8988T (cell line): ENCODE results near the gene ERBB2.

Experiments
- DNase-seq: peaks from one replicate; pipeline ENCODE4 v3.0.0; 2011

The ERBB2 gene

GRCh38 chr17:39666231-39666600, 33.6 kb upstream of the ERBB2 start:
- no peak for DNase-seq

GRCh38 chr17:39666601-39667261, 33.1 kb upstream of the ERBB2 start:
- no peak for DNase-seq

- no peak for DNase-seq
Measured at GRCh38 chr17:39667262-39667944, 32.5 kb upstream of the ERBB2 start.

DNA sequence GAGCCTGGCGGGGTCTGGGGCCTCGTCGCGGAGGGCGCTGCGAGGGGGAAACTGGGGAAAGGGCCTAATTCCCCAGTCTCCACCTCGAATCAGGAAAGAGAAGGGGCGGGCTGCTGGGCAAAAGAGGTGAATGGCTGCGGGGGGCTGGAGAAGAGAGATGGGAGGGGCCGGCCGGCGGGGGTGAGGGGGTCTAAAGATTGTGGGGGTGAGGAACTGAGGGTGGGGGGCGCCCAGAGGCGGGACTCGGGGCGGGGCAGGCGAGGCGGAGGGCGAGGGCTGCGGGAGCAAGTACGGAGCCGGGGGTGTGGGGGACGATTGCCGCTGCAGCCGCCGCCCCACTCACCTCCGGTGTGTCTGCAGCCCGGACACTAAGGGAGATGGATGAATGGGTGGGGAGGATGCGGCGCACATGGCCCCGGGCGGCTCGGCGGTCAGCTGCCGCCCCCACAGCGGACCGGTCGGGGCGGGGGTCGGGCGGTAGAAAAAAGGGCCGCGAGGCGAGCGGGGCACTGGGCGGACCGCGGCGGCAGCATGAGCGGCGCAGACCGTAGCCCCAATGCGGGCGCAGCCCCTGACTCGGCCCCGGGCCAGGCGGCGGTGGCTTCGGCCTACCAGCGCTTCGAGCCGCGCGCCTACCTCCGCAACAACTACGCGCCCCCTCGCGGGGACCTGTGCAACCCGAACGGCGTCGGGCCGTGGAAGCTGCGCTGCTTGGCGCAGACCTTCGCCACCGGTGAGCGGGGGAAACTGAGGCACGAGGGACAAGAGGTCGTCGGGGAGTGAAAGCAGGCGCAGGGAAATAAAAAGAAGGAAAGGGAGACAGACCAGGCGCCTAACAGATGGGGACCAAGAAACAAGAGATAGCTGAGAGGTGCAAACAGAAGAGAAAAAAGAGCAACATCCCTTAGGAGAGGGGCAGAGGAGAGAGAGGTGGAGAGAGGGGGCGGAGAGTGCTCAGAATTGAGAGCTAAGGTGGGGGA, 31.6 kb upstream of the ERBB2 start, which contains the start of gene PNMT:
Gene PNMT (plus strand): TSS at position 509 of the 980 bp plus-strand sequence. CDS start 23 bp downstream, at position 532.
- DNase-seq = peak; percentile 79

- no peak for DNase-seq
Measured at GRCh38 chr17:39669897-39670735, 29.7 kb upstream of the ERBB2 start.

DNA sequence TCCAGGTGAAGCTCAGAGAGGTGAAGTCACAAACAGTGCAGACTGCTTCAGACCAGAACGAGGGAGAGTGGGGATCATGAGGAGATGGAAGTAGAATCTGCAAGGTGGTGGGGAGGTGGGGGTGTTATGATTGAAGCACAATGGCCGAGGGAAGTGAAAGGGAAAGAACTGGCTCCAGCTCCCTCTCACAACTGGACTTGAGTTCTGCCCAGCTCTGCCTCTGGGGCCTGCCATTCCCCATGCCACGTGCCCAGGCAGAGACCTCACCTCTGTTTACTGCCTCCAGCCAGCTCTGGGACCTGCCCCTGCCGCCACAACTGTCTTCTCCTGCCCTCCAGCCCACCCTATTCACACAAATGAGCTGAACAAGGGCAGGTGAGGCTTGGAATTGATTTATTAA, 29.1 kb upstream of the ERBB2 start:
- no peak for DNase-seq

DNA sequence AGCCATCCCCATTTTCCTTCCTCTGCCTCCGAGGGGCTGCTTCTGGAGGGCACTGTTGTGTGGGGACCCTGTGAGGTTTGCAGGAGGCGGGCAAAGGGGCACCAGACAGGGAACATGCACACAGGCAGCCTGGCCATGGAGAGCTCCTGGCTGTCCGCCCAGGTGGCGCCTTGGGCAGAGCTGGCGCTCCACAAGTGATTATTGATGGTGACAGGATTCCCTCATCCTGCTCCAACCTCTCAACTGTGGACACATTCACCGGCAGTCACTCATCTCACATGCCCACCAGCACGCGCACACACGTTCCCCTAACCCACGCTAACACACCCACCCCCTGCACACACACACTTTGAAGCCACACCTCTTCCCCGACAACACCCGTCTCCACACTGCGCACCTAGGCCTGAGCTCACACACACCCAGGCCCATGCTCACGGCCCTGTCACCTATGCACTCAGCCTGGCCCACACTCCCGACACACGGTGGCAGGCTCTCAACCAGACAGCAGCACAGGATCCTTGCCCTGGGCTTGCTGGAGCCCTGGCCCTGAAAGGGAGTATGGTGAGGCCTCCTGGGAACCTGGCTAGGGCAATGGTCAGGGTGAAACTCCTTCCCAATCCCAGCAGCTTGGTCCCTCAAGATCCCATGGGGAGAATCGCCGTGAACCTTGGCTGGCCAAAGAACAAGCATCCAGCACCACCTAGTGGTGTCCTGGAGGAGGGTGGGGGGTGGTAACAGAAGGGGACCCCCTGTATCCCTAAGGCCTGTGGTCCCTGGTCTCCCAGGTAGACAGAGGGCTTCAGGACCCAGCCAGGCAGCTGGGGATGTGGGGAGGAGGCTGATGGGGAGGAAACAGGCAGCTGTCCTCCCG, 28.0 kb upstream of the ERBB2 start:
- DNase-seq = peak; percentile 80

DNA sequence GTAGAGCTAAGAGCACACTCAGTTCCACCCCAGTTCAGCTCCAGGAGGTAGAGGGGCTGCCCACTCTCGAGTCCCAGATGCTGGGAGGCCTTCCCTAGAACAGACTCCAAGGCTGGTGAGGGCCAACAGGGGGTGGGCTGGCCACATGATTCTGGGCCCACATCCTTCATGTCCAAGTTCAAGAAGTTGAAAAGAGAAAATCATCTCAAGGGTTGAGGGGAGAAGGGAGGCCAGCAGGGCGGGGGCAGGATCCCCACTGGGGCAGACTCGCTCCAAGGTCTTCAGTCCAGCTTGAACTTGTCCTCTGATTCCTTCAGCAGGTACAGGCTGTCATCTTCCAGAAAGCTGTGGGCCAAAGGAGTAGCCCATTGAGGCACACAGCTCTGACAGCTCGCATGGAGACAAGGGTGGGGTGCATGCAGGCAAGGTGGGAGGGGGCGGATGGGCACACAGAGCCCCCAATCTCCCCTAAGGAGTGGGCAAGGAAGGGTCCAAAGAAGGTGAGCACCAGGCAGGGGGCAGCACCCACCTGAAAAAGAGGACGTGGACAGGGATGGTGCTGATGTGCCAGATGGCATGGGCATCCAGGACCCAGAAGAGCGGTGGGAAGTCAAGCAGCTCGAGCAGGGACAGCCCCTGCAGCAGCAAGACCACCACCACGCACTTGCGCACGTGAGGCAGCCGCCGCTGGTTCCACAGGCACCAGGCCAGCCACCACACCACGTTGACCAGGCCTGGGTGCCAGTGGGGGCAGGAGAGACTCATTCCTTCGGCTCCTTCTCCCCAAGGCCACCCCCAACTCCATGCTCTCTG, 27.1 kb upstream of the ERBB2 start:
- no peak for DNase-seq

- no peak for DNase-seq
Measured at GRCh38 chr17:39673335-39674081, 26.4 kb upstream of the ERBB2 start.

GRCh38 chr17:39674179-39674578, 25.7 kb upstream of the ERBB2 start:
- DNase-seq = no peak

- no peak for DNase-seq
Measured at GRCh38 chr17:39674702-39675389, 25.0 kb upstream of the ERBB2 start.

DNA sequence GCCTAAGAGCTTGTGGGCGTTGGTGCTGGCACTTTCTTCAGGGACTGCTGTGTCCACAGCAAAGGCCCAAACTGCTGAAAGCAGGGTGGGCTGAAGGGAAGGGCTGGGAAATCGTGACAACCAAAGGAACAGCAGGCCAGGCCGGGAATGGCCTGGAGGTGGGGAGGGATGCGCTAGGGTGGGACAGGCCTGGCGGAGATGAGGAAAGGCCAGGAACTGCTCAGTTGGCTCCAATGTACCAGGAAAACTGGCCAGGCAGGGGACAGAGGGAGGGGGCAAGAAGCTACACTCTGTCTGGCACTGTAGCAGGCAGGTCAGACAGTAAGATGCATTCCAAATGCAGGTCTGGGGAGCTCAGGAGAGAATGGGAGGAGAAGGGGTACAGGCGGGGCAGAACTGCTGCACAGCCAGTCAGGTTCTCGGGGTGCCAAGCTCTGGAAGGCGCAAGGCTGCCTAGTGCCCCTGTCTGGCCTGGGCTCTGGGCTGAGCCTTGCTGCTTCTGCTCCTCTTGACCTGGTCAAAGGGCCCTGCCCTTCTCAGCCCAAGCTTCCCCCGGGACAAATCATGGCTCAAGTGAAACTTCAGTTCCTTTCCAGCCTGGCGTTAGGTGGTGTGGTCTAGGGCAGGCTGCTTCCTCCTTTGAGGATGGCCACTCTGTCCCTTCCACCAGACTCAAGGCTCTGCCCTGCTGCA, 24.3 kb upstream of the ERBB2 start:
- DNase-seq = no peak

GRCh38 chr17:39676198-39676819, 23.6 kb upstream of the ERBB2 start:
- DNase-seq = no peak

GRCh38 chr17:39677072-39677471, 22.8 kb upstream of the ERBB2 start:
- no peak for DNase-seq

DNA sequence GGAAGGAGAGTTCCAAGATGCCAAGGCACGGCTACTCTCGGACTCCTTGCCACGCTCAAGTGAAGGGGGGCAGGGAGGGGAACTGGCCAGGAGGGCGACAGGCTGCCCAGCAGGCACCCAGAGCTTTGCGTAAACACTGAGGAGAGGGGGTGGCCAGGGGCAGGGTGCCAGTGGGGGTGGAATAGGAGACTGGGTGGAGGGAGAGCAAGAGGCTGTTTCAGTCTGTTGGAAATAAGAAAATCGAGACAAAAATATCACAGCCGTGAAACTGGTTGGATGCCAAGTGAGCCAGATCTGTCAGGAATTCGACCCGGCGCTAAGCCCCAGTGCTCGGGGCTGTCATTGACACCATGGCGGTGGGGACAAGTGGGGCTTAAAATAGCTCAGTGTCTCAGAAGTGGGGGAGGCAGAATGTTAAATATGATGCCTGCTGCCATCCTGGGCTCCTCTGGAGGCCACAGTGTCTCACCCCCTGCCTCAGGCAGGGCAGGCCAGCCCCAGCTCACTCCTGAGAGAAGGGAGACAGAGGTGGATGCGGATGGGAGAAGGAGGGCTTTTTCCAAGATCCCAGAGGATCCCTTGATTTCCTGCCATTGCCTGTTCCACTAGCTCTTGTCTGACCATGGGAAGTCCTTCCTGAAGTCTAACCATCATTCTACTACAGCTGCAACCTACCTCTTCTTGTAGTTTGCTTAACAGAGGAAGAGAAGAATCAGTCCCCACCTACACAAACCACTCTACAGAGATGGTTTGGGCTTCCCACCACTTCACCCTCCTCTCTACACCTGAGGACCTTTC, 22.1 kb upstream of the ERBB2 start:
- DNase-seq = no peak

- no peak for DNase-seq
Measured at GRCh38 chr17:39678340-39679116, 21.3 kb upstream of the ERBB2 start.
